Fibroblast of skin of left biceps (primary cell): Measurements from ENCODE around the gene DDX28.
"Not testable (repeated sequence)": the region's sequence is repeated elsewhere in the genome, so short reads cannot be mapped to it uniquely, and the experiment has no call there.

ENCODE experiments used
- DNase-seq, 2 experiments: peaks; one replicate each; pipeline ENCODE4 v3.0.0-alpha.2; 2013; ENCODE audit warnings: low read depth in 2 of 2

DDX28 gene

DNA sequence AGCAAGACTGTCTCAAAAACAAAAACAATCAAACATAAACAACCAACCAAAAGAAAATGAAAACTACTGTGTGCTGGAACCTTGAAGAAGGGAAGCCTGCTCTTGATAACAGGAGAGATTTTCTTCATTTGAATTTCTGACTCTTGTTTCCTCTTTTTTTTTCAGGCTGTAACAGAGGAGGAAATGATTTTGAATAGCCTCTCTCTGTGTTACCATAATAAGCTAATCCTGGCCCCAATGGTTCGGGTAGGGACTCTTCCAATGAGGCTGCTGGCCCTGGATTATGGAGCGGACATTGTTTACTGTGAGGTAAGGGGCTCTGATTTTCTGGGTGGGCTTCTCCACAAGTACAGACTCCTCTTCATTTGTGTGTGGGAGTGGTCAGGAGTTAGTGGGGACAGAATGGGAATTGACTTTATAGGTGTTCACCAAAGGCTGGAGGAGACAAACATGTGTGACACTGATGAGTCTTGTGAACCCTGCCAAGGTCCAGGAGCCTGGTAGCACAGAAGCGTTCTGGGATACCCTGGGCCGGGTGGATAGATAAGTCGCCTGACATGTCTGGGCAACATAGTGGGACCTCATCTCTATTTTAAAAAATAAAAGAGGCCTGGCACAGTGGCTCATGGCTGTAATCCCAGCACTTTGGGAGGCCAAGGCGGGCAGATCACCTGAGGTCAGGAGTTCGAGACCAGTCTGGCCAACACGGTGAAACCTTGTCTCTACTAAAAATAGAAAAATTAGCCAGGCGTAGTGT, 15.0 kb upstream of the DDX28 start:
- DNase-seq: no peak

DNA sequence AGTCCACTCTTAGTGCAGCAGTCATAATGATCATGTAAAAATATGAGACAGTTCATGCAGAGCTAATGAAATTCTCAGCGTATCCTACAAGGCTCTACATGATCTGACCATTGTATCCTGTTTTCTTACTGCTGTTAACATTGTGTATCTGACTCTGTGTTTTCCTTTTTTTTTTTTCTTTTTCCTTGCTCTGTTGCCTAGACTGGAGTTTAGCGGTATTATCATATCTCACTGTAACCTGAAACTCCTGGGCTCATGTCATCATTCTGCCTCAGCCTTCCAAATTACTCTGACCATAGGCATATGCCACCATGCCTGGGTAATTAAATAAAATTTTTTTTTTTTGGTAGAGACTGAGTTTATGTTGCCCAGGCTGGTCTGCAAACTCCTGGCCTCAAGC, 12.2 kb upstream of the DDX28 start:
- no peak for DNase-seq

DNA sequence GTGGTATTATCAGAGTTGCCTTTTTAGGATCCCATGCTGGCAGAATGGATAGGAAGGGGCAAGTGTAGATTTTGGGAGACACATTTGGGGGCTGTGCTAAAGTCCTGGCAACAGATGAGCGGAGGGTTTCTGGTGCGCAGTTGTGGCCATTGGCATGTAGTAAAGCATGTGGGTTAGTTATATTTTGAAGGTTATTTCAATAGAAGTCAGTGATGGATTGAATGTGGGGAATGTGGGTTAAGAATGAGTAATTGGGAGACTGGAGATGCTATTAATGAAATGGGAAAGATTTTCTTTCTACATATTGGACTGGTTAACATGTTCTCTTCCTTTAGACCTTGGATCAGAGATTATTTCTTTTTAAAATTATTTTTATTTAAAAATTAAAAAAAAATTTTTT, 10.1 kb upstream of the DDX28 start:
- no peak for DNase-seq

DNA sequence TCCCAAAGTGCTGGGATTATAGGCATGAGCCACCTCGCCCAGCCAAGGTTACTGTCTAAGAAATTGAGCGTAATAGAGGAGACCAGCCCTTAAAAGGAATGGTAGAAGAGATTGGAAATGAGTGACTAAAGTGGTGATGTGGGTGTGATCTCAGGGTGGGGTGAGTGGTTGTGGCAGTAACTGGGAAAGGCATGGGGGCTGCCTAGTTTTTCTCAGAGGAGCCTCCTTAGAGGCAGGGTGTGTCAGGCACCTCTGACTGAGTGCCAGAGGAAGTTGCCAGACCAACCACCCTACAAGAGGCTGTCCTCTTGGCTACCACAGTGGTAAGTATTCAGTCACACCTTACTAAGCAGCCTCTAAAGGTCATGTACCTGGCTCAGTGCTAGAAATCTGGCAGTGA, 8.9 kb upstream of the DDX28 start:
- no peak for DNase-seq

DNA sequence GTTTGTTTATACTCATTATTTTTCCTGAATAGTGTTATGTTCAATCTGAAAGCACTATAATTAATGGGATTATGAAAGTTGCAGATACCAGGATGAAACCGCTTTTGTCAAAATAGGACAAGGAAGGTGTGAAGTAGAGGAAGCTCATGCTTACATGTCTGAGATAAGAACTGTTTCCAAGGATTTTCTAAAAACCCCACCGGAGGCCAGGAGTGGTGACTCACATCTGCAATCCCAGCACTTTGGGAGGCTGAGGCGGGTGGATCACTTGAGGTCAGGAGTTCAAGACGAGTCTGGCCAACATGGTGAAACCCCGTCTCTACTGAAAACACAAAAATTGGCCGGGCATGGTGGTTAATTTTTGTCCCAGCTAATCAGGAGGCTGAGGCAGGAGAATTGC, 7.1 kb upstream of the DDX28 start:
- not testable (repeated sequence) for DNase-seq

DNA sequence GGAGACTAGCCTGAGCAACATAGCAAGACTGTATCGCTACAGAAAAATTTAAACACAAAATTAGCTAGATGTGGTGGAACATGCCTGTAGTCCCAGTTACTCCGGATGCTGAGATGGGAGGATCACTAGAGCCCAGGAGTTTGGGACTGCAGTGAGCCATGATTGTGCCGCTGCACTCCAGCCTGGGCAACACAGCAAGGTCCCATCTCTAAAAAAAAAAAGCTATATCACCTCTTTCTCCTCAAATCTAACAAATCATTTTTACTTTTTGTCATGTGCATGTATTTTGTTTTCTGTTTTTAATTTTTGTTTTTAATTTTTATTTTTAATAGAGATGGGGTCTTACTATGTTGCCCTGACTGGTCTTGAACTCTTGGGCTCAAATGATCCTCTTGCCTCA, 6.0 kb upstream of the DDX28 start:
- no peak for DNase-seq

DNA sequence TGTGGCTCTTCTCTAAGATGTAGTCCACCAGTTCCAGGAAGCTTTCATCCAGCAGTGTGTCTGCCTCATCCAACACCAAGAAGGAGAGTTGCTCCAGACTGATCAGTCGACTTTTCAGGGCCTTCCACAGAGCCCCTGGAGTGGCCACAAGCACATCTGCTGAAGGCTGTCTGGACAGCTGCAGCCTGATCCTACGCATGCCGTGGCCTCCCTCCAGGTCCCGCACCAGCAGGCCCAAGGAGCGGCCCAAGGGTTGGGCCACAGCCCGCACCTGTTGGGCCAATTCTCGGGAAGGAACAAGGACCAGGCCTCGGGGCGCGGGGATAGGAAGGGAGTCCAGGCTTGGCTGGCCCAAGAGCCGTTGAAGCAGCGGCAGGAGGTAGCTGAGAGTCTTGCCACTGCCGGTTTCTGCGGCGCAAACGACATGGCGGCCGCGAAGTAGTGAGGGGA, 729 bp downstream of the DDX28 start:
- DNase-seq: no peak

DNA sequence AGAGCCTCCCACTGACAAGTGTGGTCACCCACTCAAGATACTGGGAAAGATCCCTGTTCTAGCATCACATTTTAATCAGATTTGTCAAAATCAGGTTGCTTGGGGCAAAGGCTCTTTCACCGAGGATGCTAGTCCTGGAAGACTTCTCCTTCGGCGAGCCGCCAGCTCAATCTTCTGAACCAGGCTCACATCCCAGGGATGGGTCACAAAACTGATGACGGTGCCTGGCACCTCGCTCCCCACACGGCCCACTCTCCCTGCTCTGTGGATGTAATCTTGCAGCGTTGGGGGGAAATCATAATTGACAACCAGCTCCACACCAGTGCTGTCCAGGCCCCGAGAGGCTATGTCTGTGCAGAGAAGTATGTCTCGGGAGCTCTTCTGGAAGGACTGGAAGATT, 1.5 kb downstream of the DDX28 start:
- DNase-seq: no peak

DNA sequence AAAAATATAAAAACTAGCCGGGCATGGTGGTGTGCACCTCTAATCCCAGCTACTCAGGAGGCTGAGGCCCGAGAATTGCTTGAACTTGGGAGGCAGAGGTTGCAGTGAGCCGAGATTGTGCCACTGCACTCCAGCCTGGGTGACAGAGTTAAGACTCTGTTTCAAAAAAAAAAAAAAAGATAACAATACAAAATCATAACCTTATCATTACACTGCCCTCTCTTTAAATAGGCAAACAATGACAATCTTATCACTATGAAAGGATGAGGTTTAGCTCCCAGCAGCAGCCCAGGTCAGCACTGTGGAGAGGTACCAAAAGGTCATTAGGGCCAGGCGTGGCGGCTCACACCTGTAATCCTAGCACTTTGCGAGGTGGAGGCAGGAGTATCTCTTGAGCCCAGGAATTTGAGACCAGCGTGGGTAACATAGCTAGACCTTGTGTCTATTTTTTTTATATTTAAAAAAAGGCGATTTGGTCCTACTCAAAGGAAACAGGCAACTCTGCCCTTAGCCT, 3.8 kb downstream of the DDX28 start:
- no peak for DNase-seq

DNA sequence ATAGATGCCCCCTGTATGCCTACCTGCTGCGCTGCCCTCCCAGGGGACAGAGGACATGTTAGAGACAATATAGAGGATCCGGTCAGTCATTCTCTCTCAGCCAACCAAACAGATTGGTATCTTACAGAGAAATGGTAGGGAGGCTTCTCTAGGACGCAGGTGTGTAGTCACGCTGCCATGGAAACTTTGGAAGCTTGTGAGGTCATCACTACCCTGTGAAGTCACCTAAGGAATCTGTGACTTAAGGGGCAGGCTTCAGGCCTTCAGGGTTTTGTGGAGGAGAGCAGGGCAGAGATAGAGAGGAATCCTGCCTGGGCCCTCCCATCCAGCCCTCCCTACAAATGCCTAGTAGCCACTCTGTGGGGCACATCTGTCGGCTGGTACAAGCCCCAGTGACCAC, 7.4 kb downstream of the DDX28 start, which contains the start of gene DPEP2NB:
DPEP2NB (minus strand) TSS at position 231 of the 400 bp plus-strand sequence; CDS start at position 90, 141 bp downstream.
- DNase-seq: no peak

DNA sequence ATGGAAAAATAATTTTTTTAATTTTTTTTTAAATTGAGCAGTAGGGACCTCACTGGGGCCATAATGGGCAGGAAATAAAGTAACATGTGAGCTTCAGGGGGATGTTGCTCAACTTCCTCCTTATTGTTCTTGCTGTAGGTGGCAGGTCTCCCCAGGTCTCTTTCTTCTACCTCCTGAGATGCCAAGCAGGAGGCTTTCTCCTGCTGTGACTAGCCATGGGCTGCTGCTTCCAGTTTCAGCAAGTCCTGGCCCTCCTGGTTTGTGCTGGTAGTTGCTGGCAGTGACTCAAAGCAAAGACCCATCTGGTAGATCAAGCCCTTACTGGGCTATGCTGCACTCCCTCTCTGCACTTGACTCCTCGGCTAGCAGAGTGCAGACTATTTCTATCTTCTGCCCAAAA, 9.6 kb downstream of the DDX28 start:
- DNase-seq: no peak

DNA sequence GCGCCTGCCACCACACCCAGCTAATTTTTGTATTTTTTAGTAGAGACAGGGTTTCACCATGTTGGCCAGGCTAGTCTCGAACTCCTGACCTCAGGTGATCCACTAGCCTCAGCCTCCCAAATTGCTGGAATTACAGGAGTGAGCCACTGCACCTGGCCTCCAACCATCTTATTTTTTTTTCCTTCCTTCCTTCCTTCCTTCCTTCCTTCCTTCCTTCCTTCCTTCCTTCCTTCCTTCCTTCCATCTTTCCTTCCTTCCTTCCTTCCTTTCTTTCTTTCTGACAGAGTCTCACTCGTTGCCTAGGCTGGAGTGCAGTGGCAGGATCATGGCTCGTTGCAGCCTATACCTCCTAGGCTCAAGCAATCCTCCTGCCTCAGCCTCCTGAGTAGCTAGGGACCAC, 13.2 kb downstream of the DDX28 start:
- DNase-seq: not testable (repeated sequence)

DNA sequence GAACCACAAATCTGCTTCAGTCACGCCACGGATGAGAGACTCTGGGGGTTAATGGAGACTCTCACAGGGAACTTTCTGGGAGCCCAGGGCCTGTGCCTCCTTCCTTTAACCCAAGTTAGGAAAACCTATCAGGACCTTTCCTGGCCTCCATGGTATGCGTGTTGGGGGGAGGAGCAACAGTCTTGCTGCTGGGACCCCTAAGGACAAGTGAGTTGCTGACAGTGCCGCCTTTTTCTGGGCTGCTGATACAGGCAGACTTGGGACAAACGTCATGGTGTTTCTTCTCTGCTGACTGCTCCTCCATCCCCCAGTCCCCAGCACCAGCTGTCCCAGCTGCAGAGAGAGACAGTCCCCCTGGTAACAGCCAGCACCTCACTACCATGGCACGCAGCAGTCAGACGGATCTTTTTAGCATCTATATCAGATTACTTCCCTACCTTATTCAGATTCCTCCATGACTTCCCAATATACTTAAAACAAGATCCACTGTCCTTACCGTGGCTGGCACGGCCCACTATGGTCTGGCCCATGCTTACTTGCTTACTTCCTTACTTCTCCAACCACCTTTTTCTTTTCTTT, 13.8 kb downstream of the DDX28 start:
- DNase-seq: no peak

DNA sequence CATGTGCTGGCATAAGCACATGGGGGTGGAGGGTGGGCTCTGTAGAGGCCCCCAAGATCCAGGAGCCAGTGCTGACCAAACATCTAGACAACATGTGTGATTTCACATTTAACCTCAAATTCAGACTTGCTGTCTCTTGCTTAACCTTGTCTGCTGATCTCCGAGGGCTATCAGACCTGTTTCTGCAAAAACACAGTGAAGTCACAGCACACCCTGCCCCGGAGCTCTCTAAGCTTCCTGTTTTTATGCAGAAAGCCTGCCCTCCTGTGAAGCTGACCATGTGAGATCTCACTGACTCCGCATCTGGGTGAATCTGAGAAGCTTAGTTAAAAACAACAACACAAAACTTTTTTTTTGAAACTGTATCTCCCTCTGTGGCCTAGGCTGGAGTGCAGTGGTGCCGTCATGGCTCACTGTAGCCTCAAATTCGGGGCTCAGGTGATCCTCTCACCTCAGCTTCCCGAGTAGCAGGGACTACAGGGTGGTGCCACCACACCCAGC, 17.2 kb downstream of the DDX28 start:
- no peak for DNase-seq

DNA sequence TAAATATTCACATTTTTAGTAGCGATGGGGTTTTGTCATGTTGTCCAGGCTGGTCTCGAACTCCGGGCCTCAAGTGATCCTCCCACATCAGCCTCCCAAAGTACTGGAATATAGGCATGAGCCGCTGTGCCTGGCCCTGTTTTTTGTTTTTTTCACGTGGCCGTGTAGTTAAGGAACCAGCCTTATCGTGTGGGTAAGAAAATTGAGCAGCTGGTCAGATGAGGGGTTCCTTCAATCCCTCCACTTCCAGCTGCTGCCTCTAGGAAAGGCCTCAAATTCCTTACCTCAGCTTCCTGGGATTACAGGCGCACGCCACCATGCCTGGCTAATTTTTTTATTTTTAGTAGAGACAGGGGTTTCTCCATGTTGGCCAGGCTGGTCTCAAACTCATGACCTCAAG, 17.8 kb downstream of the DDX28 start:
- no peak for DNase-seq

DNA sequence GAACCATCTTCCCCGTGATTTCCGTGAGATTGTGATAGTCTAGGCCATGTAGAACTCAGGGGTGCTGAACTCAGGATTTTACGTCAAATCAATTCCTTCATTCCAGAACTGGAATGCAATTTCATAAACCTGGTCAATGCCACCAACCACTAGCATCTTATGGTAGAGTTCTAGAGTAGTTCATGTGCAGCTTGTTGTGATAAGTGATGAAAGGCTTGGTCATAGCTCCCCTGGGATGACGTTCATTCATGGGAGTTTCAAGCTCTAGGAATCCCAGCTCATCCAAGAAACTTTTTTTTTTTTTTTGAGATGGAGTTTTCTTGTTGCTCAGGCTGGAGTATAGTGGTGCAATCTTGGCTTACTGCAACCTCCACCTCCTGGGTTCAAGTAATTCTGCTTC, 20.0 kb downstream of the DDX28 start:
- no peak for DNase-seq

DNA sequence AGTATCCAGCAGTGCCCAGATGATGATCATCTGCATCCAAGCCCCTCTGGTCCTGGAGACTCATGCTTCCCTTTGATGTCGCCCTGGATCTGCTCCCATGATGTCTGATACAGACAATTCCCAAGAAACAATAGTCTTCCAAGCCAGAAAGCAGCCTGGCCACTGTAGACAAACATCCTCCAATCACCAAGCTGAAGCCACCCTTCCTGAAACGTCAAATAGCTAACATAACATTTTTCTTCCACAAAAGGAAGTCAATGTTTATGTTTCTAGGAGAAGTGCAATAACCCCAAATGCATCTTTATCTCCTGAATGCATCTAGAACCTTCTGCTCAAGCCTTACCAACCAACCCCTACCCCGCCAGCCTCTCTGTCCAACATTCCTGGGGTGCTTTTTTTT, 22.6 kb downstream of the DDX28 start:
- no peak for DNase-seq

DNA sequence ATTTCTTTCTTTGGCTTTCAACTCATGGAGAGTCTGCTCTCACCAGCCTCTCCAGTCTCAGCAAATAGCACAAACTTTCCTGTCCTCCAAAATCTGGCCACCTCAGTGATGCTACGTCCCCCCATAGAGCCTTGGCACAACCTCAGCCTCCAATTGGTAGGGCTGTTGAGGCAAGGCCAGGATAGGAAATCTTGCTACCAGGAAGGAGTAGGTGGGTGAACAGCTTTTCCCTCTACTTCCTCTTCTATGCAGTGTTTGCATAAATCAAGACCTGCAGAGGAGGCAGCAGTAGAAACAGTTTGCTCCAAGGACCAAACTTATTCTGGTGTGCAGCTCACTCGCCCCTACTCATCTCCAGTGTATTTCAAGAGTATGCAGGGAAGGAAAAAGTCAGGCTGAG, 23.0 kb downstream of the DDX28 start:
- DNase-seq: no peak

DNA sequence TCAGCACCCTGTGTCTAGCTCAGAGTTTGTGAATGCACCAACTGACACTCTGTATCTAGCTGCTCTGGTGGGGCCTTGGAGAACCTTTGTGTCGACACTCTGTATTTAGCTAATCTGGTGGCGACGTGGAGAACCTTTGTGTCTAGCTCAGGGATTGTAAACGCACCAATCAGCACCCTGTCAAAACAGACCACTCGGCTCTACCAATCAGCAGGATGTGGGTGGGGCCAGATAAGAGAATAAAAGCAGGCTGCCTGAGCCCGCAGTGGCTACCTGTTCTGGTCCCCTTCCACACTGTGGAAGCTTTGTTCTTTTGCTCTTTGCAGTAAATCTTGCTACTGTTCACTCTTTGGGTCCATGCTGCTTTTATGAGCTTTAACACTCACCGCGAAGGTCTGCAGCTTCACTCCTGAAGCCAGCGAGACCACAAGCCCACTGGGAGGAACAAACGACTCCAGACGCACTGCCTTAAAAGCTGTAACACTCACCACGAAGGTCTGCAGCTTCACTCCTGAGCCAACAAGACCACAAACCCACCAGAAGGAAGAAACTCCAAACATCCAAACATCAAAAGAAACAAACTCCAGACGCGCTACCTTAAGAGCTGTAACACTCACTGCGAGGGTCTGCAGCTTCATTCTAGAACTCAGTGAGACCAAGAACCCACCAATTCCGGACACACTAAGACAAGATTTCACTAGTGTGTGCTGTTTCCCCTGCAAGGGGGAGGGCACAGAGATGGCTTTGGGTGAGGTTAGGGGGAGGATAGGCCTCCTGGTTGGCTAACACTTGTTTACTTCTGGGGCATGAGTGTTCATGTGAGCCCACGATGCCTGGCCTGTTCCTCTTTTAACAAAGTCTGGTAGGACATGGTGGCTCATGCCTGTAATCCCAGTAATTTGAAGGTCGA, 24.0 kb downstream of the DDX28 start, which contains the start of gene DPEP2:
DPEP2 (minus strand) TSS at position 706 of the 910 bp plus-strand sequence. CDS start 6,272 bp downstream, outside the sequence.
- DNase-seq: not testable (repeated sequence)

DNA sequence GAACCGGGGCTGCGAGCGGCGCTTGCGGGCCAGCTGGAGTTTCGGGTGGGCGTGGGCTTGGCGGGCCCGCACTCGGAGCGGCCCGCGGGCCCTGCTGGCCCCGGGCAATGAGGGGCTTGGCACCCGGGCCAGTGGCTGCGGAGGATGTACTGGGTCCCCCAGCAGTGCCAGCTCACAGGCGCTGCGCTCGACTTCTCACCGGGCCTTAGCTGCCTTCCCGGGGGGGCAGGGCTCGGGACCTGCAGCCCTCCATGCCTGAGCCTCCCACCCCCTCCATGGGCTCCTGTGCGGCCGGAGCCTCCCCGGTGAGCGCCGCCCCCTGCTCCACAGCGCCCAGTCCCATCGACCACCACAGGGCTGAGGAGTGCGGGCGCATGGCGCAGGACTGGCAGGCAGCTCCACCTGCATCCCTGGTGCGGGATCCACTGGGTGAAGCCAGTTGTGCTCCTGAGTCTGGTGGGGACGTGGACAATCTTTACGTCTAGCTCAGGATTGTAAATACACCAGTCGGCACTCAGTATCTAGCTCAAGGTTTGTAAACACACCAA, 24.7 kb downstream of the DDX28 start:
- not testable (repeated sequence) for DNase-seq

DNA sequence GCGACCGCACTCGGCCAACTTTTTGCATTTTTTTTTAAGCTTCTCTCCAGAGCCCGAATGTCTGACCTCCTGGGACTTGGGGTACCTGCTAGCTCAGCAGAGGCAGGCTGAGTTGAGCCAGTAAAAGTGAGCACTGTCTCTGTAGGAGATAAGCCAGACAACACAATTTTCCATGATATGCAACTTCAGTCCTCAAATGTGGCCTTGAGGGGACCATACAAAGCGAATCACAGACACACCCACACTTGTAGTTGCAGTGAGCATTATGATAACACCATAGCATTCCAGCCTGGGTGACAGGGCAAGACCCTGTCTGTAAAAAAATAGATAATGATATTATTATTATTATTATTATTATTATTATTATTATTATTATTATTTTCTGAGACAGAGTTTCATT, 26.4 kb downstream of the DDX28 start:
- DNase-seq: no peak

DNA sequence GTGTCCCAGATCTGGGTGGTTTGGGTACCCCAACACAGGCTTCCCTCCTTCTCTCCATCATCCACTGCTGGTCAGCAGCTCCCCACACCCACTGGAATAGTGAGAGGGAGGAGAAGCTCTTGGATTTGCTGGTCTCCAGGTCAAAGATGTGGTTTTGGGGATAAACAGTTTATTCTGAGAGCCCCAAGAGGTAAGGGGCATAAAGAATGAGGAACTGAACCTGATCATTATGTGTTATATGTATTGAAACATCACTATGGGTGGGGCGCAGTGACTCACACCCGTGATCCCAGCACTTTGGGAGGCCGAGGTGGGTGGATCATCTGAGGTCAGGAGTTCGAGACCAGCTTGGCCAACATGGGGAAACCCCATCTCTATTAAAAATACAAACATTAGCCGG, 27.6 kb downstream of the DDX28 start:
- DNase-seq: no peak
